ENCODE measurements around the gene EVI5L. TPM values are rescaled to one million over a fixed set of nuclear protein-coding genes. Genes with fewer than 3 reads are reported as not detected.

EVI5L gene
- total and polyA plus RNA-seq, 2 of the 8 experiments (the other 6 are each of a cell fraction or from before 2014, with no cell fraction given): 7.2 to 11.0 TPM

- TF ChIP-seq GABPA (IDR thresholded peaks at IDR 0.05; ENCODE audit: borderline replicate concordance, insufficient read depth, low read length) (no peak), SIN3A (conservative IDR thresholded peaks at IDR 0.05 in 1 of 2, IDR thresholded peaks at IDR 0.05 in 1 of 2; ENCODE audit: low read depth in 1 of 2, low read length in 2 of 2) (0 out of 4 replicates have a peak, but pooled peaks of 1 of the 2 experiments have one; percentile 69), MAFK (IDR thresholded peaks at IDR 0.05; ENCODE audit: low read depth, low read length) (no peak), SUZ12 (IDR thresholded peaks at IDR 0.05; ENCODE audit: low read length) (no peak), EZH2 (IDR thresholded peaks at IDR 0.05; ENCODE audit: low read depth, low read length, severe bottlenecking) (no peak), PHF8 (conservative IDR thresholded peaks at IDR 0.05; ENCODE audit: low read depth, low read length) (peak; percentile 74), CTBP2 (IDR thresholded peaks at IDR 0.05; ENCODE audit: borderline replicate concordance, insufficient read depth, insufficient read length, low read length) (no peak), BRCA1 (IDR thresholded peaks at IDR 0.05; ENCODE audit: low read depth, low read length) (no peak), KDM1A (IDR thresholded peaks at IDR 0.05; ENCODE audit: borderline replicate concordance, low read length) (no peak)
Measured at GRCh38 chr19:7903244-7904073, 73.4 kb downstream of the EVI5L start, which contains the start of gene MAP2K7 (continued).
